ENCODE data around the gene PLS3. TPM values are rescaled to one million over a fixed set of nuclear protein-coding genes. Genes with fewer than 3 reads are reported as not detected.

PLS3 gene
- total and polyA plus RNA-seq, 2 of the 13 experiments (the other 11 are each of a cell fraction or from before 2014, with no cell fraction given) = 55.7 to 99.9 TPM

DNA sequence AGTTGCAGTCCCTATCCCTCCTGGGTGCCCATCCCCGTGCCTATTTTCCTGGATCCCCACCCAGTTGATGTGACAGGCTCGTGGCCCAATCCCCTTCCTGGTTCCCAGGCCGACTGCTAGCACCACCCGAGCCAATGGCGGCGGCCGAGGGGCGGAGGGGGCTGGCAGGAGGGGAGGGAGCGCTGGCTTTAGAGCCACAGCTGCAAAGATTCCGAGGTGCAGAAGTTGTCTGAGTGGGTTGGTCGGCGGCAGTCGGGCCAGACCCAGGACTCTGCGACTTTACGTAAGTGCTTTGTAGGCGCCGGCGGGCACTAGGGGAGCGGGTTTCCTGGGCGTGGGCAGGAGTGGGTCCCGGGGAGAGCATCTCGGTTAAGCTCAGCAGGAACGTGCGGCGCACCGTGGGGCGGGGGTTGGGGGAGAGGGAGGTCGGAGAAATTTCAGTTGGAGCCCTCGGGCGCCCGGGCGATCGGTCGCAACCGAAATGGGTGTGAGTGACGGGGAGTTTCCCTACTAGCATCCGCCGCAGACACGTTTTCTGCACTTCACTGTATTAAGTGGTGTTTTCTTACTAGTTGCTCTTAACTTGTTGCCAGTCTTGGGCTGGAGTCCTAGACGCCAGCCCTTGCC, at the start of gene PLS3 (continued):
- 0 out of 2 replicates have a peak, but pooled peaks have one; percentile 32 for TF ChIP-seq ZNF331 (CRISPR knock-in tag; IDR thresholded peaks at IDR 0.05)
- no peak for TF ChIP-seq NONO (IDR thresholded peaks at IDR 0.05)
- TF ChIP-seq NONO (CRISPR knock-in tag; conservative IDR thresholded peaks at IDR 0.05) = no peak
- peak; percentile 68 for TF ChIP-seq TAF1 (CRISPR knock-in tag; IDR thresholded peaks at IDR 0.05)
- no peak for TF ChIP-seq ESRRA (CRISPR knock-in tag; IDR thresholded peaks at IDR 0.05; ENCODE audit: low read depth)
- TF ChIP-seq ATF2 (CRISPR knock-in tag; IDR thresholded peaks at IDR 0.05) = no peak
- TF ChIP-seq SNAPC5 (CRISPR knock-in tag; IDR thresholded peaks at IDR 0.05; ENCODE audit: borderline replicate concordance) = no peak
- no peak for TF ChIP-seq ZNF34 (CRISPR knock-in tag; IDR thresholded peaks at IDR 0.05; ENCODE audit: borderline replicate concordance)
- TF ChIP-seq NFATC3 (CRISPR knock-in tag; IDR thresholded peaks at IDR 0.05) = no peak
- TF ChIP-seq ZNF550 (CRISPR knock-in tag; IDR thresholded peaks at IDR 0.05; ENCODE audit: borderline replicate concordance) = no peak
- TF ChIP-seq, protein P1, sequence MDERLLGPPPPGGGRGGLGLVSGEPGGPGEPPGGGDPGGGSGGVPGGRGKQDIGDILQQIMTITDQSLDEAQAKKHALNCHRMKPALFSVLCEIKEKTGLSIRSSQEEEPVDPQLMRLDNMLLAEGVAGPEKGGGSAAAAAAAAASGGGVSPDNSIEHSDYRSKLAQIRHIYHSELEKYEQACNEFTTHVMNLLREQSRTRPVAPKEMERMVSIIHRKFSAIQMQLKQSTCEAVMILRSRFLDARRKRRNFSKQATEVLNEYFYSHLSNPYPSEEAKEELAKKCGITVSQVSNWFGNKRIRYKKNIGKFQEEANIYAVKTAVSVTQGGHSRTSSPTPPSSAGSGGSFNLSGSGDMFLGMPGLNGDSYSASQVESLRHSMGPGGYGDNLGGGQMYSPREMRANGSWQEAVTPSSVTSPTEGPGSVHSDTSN (CRISPR knock-in tag; IDR thresholded peaks at IDR 0.05) = peak; percentile 90
- no peak for TF ChIP-seq ZNF382 (CRISPR knock-in tag; IDR thresholded peaks at IDR 0.05; ENCODE audit: borderline replicate concordance)
- peak; percentile 36; the same call in 1 of the 2 replicates for TF ChIP-seq ARID5B (CRISPR knock-in tag; IDR thresholded peaks at IDR 0.05)
- peak; percentile 31; the same call in 1 of the 2 replicates for TF ChIP-seq CREM (IDR thresholded peaks at IDR 0.05)
- TF ChIP-seq CREM (CRISPR knock-in tag; IDR thresholded peaks at IDR 0.05) = no peak
- no peak for TF ChIP-seq JARID2 (CRISPR knock-in tag; IDR thresholded peaks at IDR 0.05; ENCODE audit: insufficient replicate concordance)
- no peak for TF ChIP-seq ZNF629 (CRISPR knock-in tag; conservative IDR thresholded peaks at IDR 0.05)
- no peak for TF ChIP-seq ZBTB2 (CRISPR knock-in tag; IDR thresholded peaks at IDR 0.05; ENCODE audit: low read depth)
- TF ChIP-seq SAFB2 (CRISPR knock-in tag; IDR thresholded peaks at IDR 0.05; ENCODE audit: borderline replicate concordance, low read depth) = no peak
- TF ChIP-seq REXO4 (CRISPR knock-in tag; IDR thresholded peaks at IDR 0.05; ENCODE audit: borderline replicate concordance) = no peak
- 0 out of 2 replicates have a peak, but pooled peaks have one; percentile 22 for TF ChIP-seq ATF1 (CRISPR knock-in tag; IDR thresholded peaks at IDR 0.05)
- TF ChIP-seq KAT7 (CRISPR knock-in tag; IDR thresholded peaks at IDR 0.05; ENCODE audit: borderline replicate concordance) = no peak
- TF ChIP-seq ZNF644 (CRISPR knock-in tag; IDR thresholded peaks at IDR 0.05; ENCODE audit: low read depth) = no peak
- no peak for TF ChIP-seq RFX1 (IDR thresholded peaks at IDR 0.05)
